ENCODE data around the gene COX6A2. TPM values are rescaled to one million over a fixed set of nuclear protein-coding genes. Genes with fewer than 3 reads are reported as not detected.
A peak's percentile ranks its signal among the peaks of the same experiment; 100 is the strongest.
"Not testable (repeated sequence)": the region's sequence is repeated elsewhere in the genome, so short reads cannot be mapped to it uniquely, and the experiment has no call there.

COX6A2 gene
- total RNA-seq, 8 experiments from 2014 or later: not detected

DNA sequence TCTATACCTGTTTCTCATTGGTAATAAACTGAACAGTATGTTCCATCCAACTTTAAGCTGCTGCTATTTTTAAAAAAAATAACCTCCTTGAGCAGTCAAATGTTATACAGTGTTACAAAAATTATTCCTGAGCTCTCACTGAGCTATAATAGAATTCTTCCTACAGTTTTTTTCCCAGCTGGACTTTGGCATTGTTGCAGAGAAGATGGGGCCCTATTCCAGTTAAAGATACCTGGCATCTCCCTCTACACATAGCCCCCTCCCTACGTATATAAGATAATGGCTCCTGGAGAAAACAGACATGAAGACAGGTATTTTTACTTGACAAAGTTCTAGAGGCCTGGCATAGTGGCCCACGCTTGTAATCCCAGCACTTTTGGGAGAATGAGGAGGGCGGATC is 1.6 kb upstream of the COX6A2 start:
- Histone ChIP-seq H3K4me1 (replicated peaks in 1 of 2) (peaks cover 0 to 2% of the 10 kb centered on the region in 2 donors), H3K27ac (no peak overlapping the region), H3K4me3 (no peak overlapping the region)
- no peak for ATAC-seq (replicated peaks in 6 of 8)
- in situ Hi-C loops (cut with MboI; ENCODE audit: low pct_unique_long_range_greater_than_20kb in 2 of 9, low sequenced_read_pairs in 9 of 9, unreplicated experiment in 9 of 9): loop anchor here in 5 of 9 experiments (25.0 kb wide), 3 partner anchors 217 to 442 kb away; partner anchors contain the start of genes HSD3B7 (in 2 of the 5), PYCARD (in 2 of the 5), PYDC1 (in 2 of the 5) and TRIM72 (in 2 of the 5)
- 57 to 89% (median 70%) methylated on average over 1 to 3 of the region's 3 CpGs; no CpG with 5 or more reads in 3 of the 10 experiments for WGBS, 10 experiments

- Histone ChIP-seq H3K27ac (no peak overlapping the region), H3K4me1 (replicated peaks in 1 of 2) (peaks cover 0 to 2% of the 10 kb centered on the region in 2 donors), H3K4me3 (no peak overlapping the region)
- WGBS, 10 experiments: 0 to 71% (median 10%) methylated on average over 1 of the region's 1 CpG; no CpG with 5 or more reads in 6 of the 10 experiments
- no peak for ATAC-seq (replicated peaks in 6 of 8)
- in situ Hi-C loops (cut with MboI; ENCODE audit: low pct_unique_long_range_greater_than_20kb in 2 of 9, low sequenced_read_pairs in 9 of 9, unreplicated experiment in 9 of 9): loop anchor here in 5 of 9 experiments (25.0 kb wide), 3 partner anchors 217 to 442 kb away; partner anchors contain the start of genes HSD3B7 (in 2 of the 5), PYCARD (in 2 of the 5), PYDC1 (in 2 of the 5) and TRIM72 (in 2 of the 5)
Observed at GRCh38 chr16:31429314-31429713, 1.2 kb upstream of the COX6A2 start.

- no peak for ATAC-seq (replicated peaks in 6 of 8)
- WGBS, 10 experiments: 25 to 92% (median 68%) methylated on average over 1 to 7 of the region's 7 CpGs; no CpG with 5 or more reads in 1 of the 10 experiments
- Histone ChIP-seq H3K27ac (no peak overlapping the region), H3K4me3 (no peak overlapping the region), H3K4me1 (replicated peaks in 1 of 2) (peaks cover 0 to 2% of the 10 kb centered on the region in 2 donors)
- in situ Hi-C loops (cut with MboI; ENCODE audit: low pct_unique_long_range_greater_than_20kb in 2 of 9, low sequenced_read_pairs in 9 of 9, unreplicated experiment in 9 of 9): loop anchor here in 5 of 9 experiments (25.0 kb wide), 3 partner anchors 216 to 441 kb away; partner anchors contain the start of genes HSD3B7 (in 2 of the 5), PYCARD (in 2 of the 5), PYDC1 (in 2 of the 5) and TRIM72 (in 2 of the 5)
Observed at GRCh38 chr16:31428638-31429247, 583 bp upstream of the COX6A2 start.

DNA sequence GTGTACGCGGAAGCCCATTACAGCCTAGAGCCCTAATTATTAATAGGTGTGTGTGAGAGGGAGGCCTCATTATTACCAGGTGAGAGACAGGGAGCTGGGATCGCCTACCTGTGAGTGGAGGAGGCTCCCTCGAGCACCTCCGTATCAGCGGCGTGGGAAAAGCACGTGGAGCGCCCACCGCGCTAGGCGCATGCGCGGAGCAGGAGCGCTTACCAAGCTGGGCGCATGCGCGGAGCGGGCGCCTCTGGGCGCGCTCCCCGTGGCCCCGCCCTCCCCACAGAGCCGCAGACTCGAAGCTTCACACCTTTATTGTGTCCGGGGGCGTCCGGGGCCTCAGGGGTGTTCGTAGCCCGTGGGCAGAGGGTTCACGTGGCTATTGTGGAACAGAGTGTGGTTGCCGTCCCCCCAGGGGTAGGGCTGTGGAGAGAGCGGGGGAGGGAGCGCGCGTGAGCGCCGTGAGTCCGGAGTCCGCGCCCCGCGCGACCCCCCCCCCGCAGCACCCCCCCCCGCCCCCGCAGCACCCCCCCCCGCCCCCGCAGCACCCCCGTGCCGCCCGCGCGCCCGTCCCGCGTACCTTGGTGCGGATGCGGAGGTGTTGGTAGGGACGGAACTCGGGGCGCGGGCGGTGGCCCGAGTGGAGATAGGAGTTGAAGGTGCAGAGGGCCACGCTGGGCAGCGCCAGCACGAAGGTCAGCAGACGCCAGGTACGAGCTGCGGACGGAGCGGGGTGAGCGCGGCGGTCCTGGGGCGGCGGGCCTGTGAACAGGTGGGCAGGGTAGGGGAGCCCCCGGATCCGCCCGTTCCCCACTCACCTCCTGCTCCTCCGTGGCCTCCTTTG is 500 bp downstream of the COX6A2 start:
- ATAC-seq (replicated peaks in 6 of 8): peak in 4 of 8 experiments; percentile 38 to 93 (median 71)
- 24 to 100% (median 63%) methylated on average over 1 to 12 of the region's 83 CpGs; no CpG with 5 or more reads in 6 of the 10 experiments for WGBS, 10 experiments
- in situ Hi-C loops (cut with MboI; ENCODE audit: low pct_unique_long_range_greater_than_20kb in 2 of 9, low sequenced_read_pairs in 9 of 9, unreplicated experiment in 9 of 9): loop anchor here in 5 of 9 experiments (25.0 kb wide), 3 partner anchors 215 to 440 kb away; partner anchors contain the start of genes HSD3B7 (in 2 of the 5), PYCARD (in 2 of the 5), PYDC1 (in 2 of the 5) and TRIM72 (in 2 of the 5)
- Histone ChIP-seq H3K4me3 (peak overlapping the region in 4 of 5 donors; percentile 11 to 57 (median 30)), H3K27ac (no peak overlapping the region), H3K4me1 (replicated peaks in 1 of 2) (peaks cover 0 to 2% of the 10 kb centered on the region in 2 donors)

DNA sequence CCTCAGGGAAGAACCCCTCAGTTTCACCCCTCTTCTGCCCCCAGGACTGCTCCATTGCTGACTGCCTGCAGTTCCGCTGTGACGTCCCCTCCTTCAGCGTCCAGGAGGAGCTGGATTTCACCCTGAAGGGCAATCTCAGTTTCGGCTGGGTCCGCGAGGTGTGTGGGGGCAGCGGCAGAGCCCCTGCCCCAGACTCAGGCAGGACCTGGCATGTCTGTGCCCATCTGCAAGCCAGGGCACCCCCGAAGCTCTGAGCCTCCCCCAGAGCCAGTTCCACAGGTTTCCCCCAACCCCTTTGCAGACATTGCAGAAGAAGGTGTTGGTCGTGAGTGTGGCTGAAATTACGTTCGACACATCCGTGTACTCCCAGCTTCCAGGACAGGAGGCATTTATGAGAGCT is 4.4 kb downstream of the COX6A2 start:
- no peak for ATAC-seq (replicated peaks in 6 of 8)
- Histone ChIP-seq H3K4me3 (no peak overlapping the region), H3K27ac (no peak overlapping the region), H3K4me1 (replicated peaks in 1 of 2) (peaks cover 0 to 2% of the 10 kb centered on the region in 2 donors)
- WGBS, 10 experiments: 45 to 60% (median 47%) methylated on average over 2 to 3 of the region's 12 CpGs; no CpG with 5 or more reads in 7 of the 10 experiments
- in situ Hi-C loops (cut with MboI; ENCODE audit: low pct_unique_long_range_greater_than_20kb in 2 of 9, low sequenced_read_pairs in 9 of 9, unreplicated experiment in 9 of 9): no loop called here

DNA sequence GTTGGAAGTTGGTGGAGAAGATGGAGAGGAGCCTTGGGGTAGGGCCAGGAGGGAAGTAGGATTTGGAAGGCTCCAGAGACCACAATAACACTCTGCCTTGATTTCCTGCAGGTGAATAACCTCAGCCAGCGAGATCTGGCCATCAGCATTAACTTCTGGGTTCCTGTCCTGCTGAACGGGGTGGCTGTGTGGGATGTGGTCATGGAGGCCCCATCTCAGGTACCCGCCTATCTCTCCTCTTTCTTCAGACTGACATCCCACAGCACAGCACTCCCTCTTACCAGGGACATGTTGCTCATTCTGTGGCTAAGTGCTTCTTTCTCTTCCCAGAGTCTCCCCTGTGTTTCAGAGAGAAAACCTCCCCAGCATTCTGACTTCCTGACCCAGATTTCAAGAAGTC is 4.9 kb downstream of the COX6A2 start:
- in situ Hi-C loops (cut with MboI; ENCODE audit: low pct_unique_long_range_greater_than_20kb in 2 of 9, low sequenced_read_pairs in 9 of 9, unreplicated experiment in 9 of 9): no loop called here
- H3K27ac ChIP-seq: no peak overlapping the region
- peaks cover 0 to 2% of the 10 kb centered on the region in 2 donors for H3K4me1 ChIP-seq (replicated peaks in 1 of 2)
- H3K4me3 ChIP-seq: no peak overlapping the region
- WGBS, 10 experiments: 7 to 73% (median 35%) methylated on average over 1 to 3 of the region's 3 CpGs; no CpG with 5 or more reads in 4 of the 10 experiments
- no peak for ATAC-seq (replicated peaks in 6 of 8)

- H3K27ac ChIP-seq: no peak overlapping the region
- WGBS, 10 experiments: 0 to 100% (median 24%) methylated on average over 1 to 5 of the region's 6 CpGs; no CpG with 5 or more reads in 4 of the 10 experiments
- no peak for ATAC-seq (replicated peaks in 6 of 8)
- no peaks in the 10 kb centered on the region for H3K4me1 ChIP-seq (replicated peaks in 1 of 2)
- in situ Hi-C loops (cut with MboI; ENCODE audit: low pct_unique_long_range_greater_than_20kb in 2 of 9, low sequenced_read_pairs in 9 of 9, unreplicated experiment in 9 of 9): no loop called here
- no peak overlapping the region for H3K4me3 ChIP-seq
Observed at GRCh38 chr16:31421587-31421986, 6.6 kb downstream of the COX6A2 start.

GRCh38 chr16:31420037-31420436 is 8.1 kb downstream of the COX6A2 start:
- in situ Hi-C loops (cut with MboI; ENCODE audit: low pct_unique_long_range_greater_than_20kb in 2 of 9, low sequenced_read_pairs in 9 of 9, unreplicated experiment in 9 of 9): no loop called here
- ATAC-seq (replicated peaks in 6 of 8): no peak
- H3K27ac ChIP-seq: no peak overlapping the region
- WGBS, 10 experiments: 36 to 88% (median 53%) methylated on average over 1 to 3 of the region's 3 CpGs; no CpG with 5 or more reads in 4 of the 10 experiments
- no peaks in the 10 kb centered on the region for H3K4me1 ChIP-seq (replicated peaks in 1 of 2)
- no peak overlapping the region for H3K4me3 ChIP-seq

GRCh38 chr16:31417916-31418315 is 10.2 kb downstream of the COX6A2 start:
- no peak for ATAC-seq (replicated peaks in 6 of 8)
- in situ Hi-C loops (cut with MboI; ENCODE audit: low pct_unique_long_range_greater_than_20kb in 2 of 9, low sequenced_read_pairs in 9 of 9, unreplicated experiment in 9 of 9): no loop called here
- 60 to 82% (median 63%) methylated on average over 1 to 5 of the region's 5 CpGs; no CpG with 5 or more reads in 4 of the 10 experiments for WGBS, 10 experiments
- Histone ChIP-seq H3K4me3 (no peak overlapping the region), H3K27ac (no peak overlapping the region), H3K4me1 (replicated peaks in 1 of 2) (no peaks in the 10 kb centered on the region)

DNA sequence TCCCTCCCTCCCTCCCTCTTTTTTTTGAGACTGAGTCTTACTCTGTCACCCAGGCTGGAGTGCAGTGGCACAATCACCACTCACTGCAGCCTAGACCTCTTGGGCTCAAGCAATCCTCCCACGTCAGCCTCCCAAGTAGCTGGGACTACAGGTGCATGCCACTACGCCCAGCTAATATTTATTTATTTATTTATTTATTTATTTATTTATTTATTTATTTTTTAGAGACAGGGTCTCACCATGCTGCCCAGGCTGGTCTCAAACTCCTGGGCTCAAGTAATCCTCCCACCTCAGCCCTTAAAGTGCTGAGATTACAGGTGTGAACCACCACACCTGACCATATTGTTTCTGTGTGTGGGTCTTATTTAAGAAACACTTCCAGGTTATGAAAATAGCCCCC is 11.1 kb downstream of the COX6A2 start:
- ATAC-seq (replicated peaks in 6 of 8); H3K4me3 ChIP-seq; in situ Hi-C loops (cut with MboI; ENCODE audit: low pct_unique_long_range_greater_than_20kb in 2 of 9, low sequenced_read_pairs in 9 of 9, unreplicated experiment in 9 of 9); H3K4me1 ChIP-seq (replicated peaks in 1 of 2); H3K27ac ChIP-seq: not testable (repeated sequence)
- WGBS, 10 experiments: 69 to 72% methylated on average over 2 of the region's 2 CpGs; no CpG with 5 or more reads in 8 of the 10 experiments

GRCh38 chr16:31416371-31416770 is 11.8 kb downstream of the COX6A2 start:
- WGBS, 10 experiments: 44 to 68% (median 65%) methylated on average over 5 to 10 of the region's 11 CpGs; no CpG with 5 or more reads in 5 of the 10 experiments
- no peak for ATAC-seq (replicated peaks in 6 of 8)
- no peak overlapping the region for H3K4me3 ChIP-seq
- no peak overlapping the region for H3K27ac ChIP-seq
- in situ Hi-C loops (cut with MboI; ENCODE audit: low pct_unique_long_range_greater_than_20kb in 2 of 9, low sequenced_read_pairs in 9 of 9, unreplicated experiment in 9 of 9): no loop called here
- H3K4me1 ChIP-seq (replicated peaks in 1 of 2): no peaks in the 10 kb centered on the region

DNA sequence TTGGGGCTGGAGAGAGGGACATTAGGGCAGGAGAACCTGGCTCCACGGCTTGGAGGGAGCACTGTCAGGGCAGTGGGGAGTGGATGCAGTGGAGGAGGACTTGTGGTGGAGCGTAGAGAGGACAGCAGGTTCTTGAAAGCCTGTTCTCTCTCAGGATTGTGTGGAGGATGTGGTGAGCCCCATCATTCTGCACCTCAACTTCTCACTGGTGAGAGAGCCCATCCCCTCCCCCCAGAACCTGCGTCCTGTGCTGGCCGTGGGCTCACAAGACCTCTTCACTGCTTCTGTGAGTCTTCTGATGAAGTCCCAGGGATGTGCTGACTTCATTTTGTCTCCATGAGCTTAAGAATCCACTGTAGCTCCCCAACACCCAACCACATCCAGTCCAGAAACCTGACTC is 13.5 kb downstream of the COX6A2 start:
- no peak for ATAC-seq (replicated peaks in 6 of 8)
- WGBS, 10 experiments: 0 to 60% (median 37%) methylated on average over 1 to 2 of the region's 4 CpGs; no CpG with 5 or more reads in 7 of the 10 experiments

GRCh38 chr16:31413943-31414342 is 14.2 kb downstream of the COX6A2 start:
- in situ Hi-C loops (cut with MboI; ENCODE audit: low pct_unique_long_range_greater_than_20kb in 2 of 9, low sequenced_read_pairs in 9 of 9, unreplicated experiment in 9 of 9): no loop called here
- Histone ChIP-seq H3K4me3 (no peak overlapping the region), H3K4me1 (replicated peaks in 1 of 2) (no peaks in the 10 kb centered on the region), H3K27ac (no peak overlapping the region)
- WGBS, 10 experiments: 29 to 95% (median 65%) methylated on average over 2 to 4 of the region's 4 CpGs
- no peak for ATAC-seq (replicated peaks in 6 of 8)

More for the DNA sequence above, 13.5 kb downstream of the COX6A2 start:
- no peaks in the 10 kb centered on the region for H3K4me1 ChIP-seq (replicated peaks in 1 of 2)
- H3K4me3 ChIP-seq: no peak overlapping the region
- in situ Hi-C loops (cut with MboI; ENCODE audit: low pct_unique_long_range_greater_than_20kb in 2 of 9, low sequenced_read_pairs in 9 of 9, unreplicated experiment in 9 of 9): no loop called here
- H3K27ac ChIP-seq: no peak overlapping the region
